HEK293 (cell line): ENCODE results near the gene FAN1.
A peak's percentile ranks its signal among the peaks of the same experiment; 100 is the strongest.

ENCODE experiments used
- BCL11B ChIP-seq: fragments of 450-650 bp; formaldehyde crosslinking; IDR thresholded peaks from 2 replicates; pipeline ENCODE4 v1.5.1; 2016; ENCODE audit warnings: low read depth, missing biosample characterization, missing genetic modification characterization
- GLIS1 ChIP-seq: fragments of 450-650 bp; formaldehyde crosslinking; IDR thresholded peaks from 2 replicates; pipeline ENCODE4 v1.5.1; 2016; ENCODE audit warnings: missing biosample characterization, missing genetic modification characterization
- PRDM6 ChIP-seq: fragments of 450-650 bp; formaldehyde crosslinking; IDR thresholded peaks from 2 replicates; pipeline ENCODE4 v1.5.1; 2017; ENCODE audit warnings: missing biosample characterization, missing genetic modification characterization
- SCRT1 ChIP-seq: fragments of 450-650 bp; formaldehyde crosslinking; IDR thresholded peaks from 2 replicates; pipeline ENCODE4 v1.5.1; 2016; ENCODE audit warnings: missing biosample characterization, missing genetic modification characterization, borderline replicate concordance
- SP7 ChIP-seq: fragments of 450-650 bp; formaldehyde crosslinking; IDR thresholded peaks from 2 replicates; pipeline ENCODE4 v1.5.1; 2016; ENCODE audit warnings: missing biosample characterization, missing genetic modification characterization
- WT1 ChIP-seq: fragments of 450-650 bp; formaldehyde crosslinking; IDR thresholded peaks from 2 replicates; pipeline ENCODE4 v1.5.1; 2016; ENCODE audit warnings: missing biosample characterization, missing genetic modification characterization
- ZFP3 ChIP-seq: fragments of 450-650 bp; formaldehyde crosslinking; IDR thresholded peaks from 2 replicates; pipeline ENCODE4 v1.5.1; 2016; ENCODE audit warnings: low read depth, missing biosample characterization, missing genetic modification characterization
- ZIC2 ChIP-seq: fragments of 450-650 bp; formaldehyde crosslinking; IDR thresholded peaks from 2 replicates; pipeline ENCODE4 v1.5.1; 2016; ENCODE audit warnings: missing biosample characterization, missing genetic modification characterization
- ZNF10 ChIP-seq: fragments of 450-650 bp; formaldehyde crosslinking; IDR thresholded peaks from 2 replicates; pipeline ENCODE4 v1.5.1; 2017; ENCODE audit warnings: missing biosample characterization, missing genetic modification characterization
- ZNF132 ChIP-seq: fragments of 450-650 bp; formaldehyde crosslinking; IDR thresholded peaks from 2 replicates; pipeline ENCODE4 v1.5.1; 2017; ENCODE audit warnings: missing biosample characterization, missing genetic modification characterization, borderline replicate concordance
- ZNF18 ChIP-seq: fragments of 450-650 bp; formaldehyde crosslinking; IDR thresholded peaks from 2 replicates; pipeline ENCODE4 v1.5.1; 2016; ENCODE audit warnings: missing biosample characterization, missing genetic modification characterization
- ZNF350 ChIP-seq: fragments of 450-650 bp; formaldehyde crosslinking; IDR thresholded peaks from 2 replicates; pipeline ENCODE4 v1.5.0; 2017; ENCODE audit warnings: missing biosample characterization, mild to moderate bottlenecking, missing genetic modification characterization
- ZNF501 ChIP-seq: fragments of 450-650 bp; formaldehyde crosslinking; IDR thresholded peaks from 2 replicates; pipeline ENCODE4 v1.5.1; 2016; ENCODE audit warnings: missing biosample characterization, missing genetic modification characterization
- ZNF600 ChIP-seq: fragments of 450-650 bp; formaldehyde crosslinking; IDR thresholded peaks from 2 replicates; pipeline ENCODE4 v1.5.1; 2016; ENCODE audit warnings: missing biosample characterization, missing genetic modification characterization
- ZNF677 ChIP-seq: fragments of 450-650 bp; IDR thresholded peaks from 2 replicates; pipeline ENCODE4 v1.5.0; 2018; ENCODE audit warnings: missing biosample characterization, mild to moderate bottlenecking, missing genetic modification characterization, moderate library complexity
- ZNF830 ChIP-seq: fragments of 450-650 bp; IDR thresholded peaks from 2 replicates; pipeline ENCODE4 v1.5.0; 2018; ENCODE audit warnings: missing biosample characterization, missing genetic modification characterization, low read depth, mild to moderate bottlenecking, moderate library complexity
- TF ChIP-seq, protein P1 (sequence below): fragments of 450-650 bp; IDR thresholded peaks from 2 replicates; pipeline ENCODE4 v1.5.1; 2018; ENCODE audit warnings: missing biosample characterization, missing genetic modification characterization
- TF ChIP-seq, protein P2 (sequence below): fragments of 450-650 bp; formaldehyde crosslinking; IDR thresholded peaks from 2 replicates; pipeline ENCODE4 v1.5.1; 2016; ENCODE audit warnings: missing biosample characterization, missing genetic modification characterization
- TF ChIP-seq, protein P3 (sequence below): fragments of 450-650 bp; formaldehyde crosslinking; IDR thresholded peaks from 2 replicates; pipeline ENCODE4 v1.5.1; 2016; ENCODE audit warnings: missing biosample characterization, missing genetic modification characterization
- TF ChIP-seq, protein P4 (sequence below): fragments of 450-650 bp; formaldehyde crosslinking; IDR thresholded peaks from 2 replicates; pipeline ENCODE4 v1.5.1; 2016; ENCODE audit warnings: missing biosample characterization, missing genetic modification characterization
- TF ChIP-seq, protein P5 (sequence below): fragments of 450-650 bp; formaldehyde crosslinking; IDR thresholded peaks from 2 replicates; pipeline ENCODE4 v1.5.1; 2017; ENCODE audit warnings: missing biosample characterization, missing genetic modification characterization

FAN1 gene

GRCh38 chr15:30903497-30904187, at the start of gene FAN1 (continued):
- TF ChIP-seq, protein P1, sequence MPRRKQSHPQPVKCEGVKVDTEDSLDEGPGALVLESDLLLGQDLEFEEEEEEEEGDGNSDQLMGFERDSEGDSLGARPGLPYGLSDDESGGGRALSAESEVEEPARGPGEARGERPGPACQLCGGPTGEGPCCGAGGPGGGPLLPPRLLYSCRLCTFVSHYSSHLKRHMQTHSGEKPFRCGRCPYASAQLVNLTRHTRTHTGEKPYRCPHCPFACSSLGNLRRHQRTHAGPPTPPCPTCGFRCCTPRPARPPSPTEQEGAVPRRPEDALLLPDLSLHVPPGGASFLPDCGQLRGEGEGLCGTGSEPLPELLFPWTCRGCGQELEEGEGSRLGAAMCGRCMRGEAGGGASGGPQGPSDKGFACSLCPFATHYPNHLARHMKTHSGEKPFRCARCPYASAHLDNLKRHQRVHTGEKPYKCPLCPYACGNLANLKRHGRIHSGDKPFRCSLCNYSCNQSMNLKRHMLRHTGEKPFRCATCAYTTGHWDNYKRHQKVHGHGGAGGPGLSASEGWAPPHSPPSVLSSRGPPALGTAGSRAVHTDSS (tag by site-specific recombination): no peak
- no peak for TF ChIP-seq ZNF677 (tag by site-specific recombination)
- no peak for TF ChIP-seq ZNF18 (tag by site-specific recombination)
- TF ChIP-seq, protein P2, sequence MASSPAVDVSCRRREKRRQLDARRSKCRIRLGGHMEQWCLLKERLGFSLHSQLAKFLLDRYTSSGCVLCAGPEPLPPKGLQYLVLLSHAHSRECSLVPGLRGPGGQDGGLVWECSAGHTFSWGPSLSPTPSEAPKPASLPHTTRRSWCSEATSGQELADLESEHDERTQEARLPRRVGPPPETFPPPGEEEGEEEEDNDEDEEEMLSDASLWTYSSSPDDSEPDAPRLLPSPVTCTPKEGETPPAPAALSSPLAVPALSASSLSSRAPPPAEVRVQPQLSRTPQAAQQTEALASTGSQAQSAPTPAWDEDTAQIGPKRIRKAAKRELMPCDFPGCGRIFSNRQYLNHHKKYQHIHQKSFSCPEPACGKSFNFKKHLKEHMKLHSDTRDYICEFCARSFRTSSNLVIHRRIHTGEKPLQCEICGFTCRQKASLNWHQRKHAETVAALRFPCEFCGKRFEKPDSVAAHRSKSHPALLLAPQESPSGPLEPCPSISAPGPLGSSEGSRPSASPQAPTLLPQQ (tag by site-specific recombination): peak; percentile 79
- 0 out of 2 replicates have a peak, but pooled peaks have one; percentile 31 for TF ChIP-seq WT1
- TF ChIP-seq ZNF830 (tag by site-specific recombination): no peak
- TF ChIP-seq SP7 (tag by site-specific recombination): peak; percentile 71
- no peak for TF ChIP-seq PRDM6 (tag by site-specific recombination)
- TF ChIP-seq SCRT1 (tag by site-specific recombination): no peak
- TF ChIP-seq ZNF132 (tag by site-specific recombination): no peak
- TF ChIP-seq, protein P3, sequence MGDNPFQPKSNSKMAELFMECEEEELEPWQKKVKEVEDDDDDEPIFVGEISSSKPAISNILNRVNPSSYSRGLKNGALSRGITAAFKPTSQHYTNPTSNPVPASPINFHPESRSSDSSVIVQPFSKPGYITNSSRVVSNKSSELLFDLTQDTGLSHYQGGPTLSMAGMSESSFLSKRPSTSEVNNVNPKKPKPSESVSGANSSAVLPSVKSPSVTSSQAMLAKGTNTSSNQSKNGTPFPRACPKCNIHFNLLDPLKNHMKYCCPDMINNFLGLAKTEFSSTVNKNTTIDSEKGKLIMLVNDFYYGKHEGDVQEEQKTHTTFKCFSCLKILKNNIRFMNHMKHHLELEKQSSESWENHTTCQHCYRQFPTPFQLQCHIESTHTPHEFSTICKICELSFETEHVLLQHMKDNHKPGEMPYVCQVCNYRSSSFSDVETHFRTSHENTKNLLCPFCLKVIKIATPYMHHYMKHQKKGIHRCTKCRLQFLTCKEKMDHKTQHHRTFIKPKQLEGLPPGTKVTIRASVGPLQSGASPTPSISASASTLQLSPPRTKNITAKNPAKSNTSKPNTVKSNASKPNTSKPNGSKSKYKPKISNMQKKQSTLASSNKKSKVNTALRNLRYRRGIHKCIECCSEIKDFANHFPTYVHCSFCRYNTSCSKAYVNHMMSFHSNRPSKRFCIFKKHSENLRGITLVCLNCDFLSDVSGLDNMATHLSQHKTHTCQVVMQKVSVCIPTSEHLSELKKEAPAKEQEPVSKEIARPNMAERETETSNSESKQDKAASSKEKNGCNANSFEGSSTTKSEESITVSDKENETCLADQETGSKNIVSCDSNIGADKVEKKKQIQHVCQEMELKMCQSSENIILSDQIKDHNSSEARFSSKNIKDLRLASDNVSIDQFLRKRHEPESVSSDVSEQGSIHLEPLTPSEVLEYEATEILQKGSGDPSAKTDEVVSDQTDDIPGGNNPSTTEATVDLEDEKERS: no peak
- TF ChIP-seq ZNF501 (tag by site-specific recombination): peak; percentile 53
- TF ChIP-seq ZFP3: no peak
- no peak for TF ChIP-seq ZNF350 (tag by site-specific recombination)
- no peak for TF ChIP-seq ZNF10 (tag by site-specific recombination)
- TF ChIP-seq, protein P4, sequence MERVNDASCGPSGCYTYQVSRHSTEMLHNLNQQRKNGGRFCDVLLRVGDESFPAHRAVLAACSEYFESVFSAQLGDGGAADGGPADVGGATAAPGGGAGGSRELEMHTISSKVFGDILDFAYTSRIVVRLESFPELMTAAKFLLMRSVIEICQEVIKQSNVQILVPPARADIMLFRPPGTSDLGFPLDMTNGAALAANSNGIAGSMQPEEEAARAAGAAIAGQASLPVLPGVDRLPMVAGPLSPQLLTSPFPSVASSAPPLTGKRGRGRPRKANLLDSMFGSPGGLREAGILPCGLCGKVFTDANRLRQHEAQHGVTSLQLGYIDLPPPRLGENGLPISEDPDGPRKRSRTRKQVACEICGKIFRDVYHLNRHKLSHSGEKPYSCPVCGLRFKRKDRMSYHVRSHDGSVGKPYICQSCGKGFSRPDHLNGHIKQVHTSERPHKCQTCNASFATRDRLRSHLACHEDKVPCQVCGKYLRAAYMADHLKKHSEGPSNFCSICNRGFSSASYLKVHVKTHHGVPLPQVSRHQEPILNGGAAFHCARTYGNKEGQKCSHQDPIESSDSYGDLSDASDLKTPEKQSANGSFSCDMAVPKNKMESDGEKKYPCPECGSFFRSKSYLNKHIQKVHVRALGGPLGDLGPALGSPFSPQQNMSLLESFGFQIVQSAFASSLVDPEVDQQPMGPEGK (tag by site-specific recombination): peak; percentile 84
- TF ChIP-seq ZNF600 (tag by site-specific recombination): 0 out of 2 replicates have a peak, but pooled peaks have one; percentile 22
- TF ChIP-seq ZIC2 (tag by site-specific recombination): peak; percentile 86
- TF ChIP-seq, protein P5, sequence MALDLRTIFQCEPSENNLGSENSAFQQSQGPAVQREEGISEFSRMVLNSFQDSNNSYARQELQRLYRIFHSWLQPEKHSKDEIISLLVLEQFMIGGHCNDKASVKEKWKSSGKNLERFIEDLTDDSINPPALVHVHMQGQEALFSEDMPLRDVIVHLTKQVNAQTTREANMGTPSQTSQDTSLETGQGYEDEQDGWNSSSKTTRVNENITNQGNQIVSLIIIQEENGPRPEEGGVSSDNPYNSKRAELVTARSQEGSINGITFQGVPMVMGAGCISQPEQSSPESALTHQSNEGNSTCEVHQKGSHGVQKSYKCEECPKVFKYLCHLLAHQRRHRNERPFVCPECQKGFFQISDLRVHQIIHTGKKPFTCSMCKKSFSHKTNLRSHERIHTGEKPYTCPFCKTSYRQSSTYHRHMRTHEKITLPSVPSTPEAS: no peak
- no peak for TF ChIP-seq BCL11B (tag by site-specific recombination)
- peak; percentile 86 for TF ChIP-seq GLIS1 (tag by site-specific recombination)
